HepG2 (cell line): Measurements from ENCODE around the gene CCL1. TPM values are rescaled to one million over a fixed set of nuclear protein-coding genes. Genes with fewer than 3 reads are reported as not detected.

ENCODE experiments used
- ATAC-seq: fragments of 200-7000 bp; cut with Tn5 transposase; 3 replicates; pipeline ENCODE4 v1.9.1; 2020; ENCODE audit warnings: mild to moderate bottlenecking, moderate library complexity
- BruUV-seq: library from RNA; stranded (reverse); fragments of 400-500 nt; replicated peaks from 2 replicates; lab custom pipeline; 2021; lab: Mats Ljungman, UMichigan
- CTCF ChIA-PET: fragments of 300-600 bp; formaldehyde crosslinking; extraction: SDS; loops from one replicate; lab custom pipeline; 2021; ENCODE audit warnings: low total read pairs, inconsistent platforms, low intra/inter-chr PET ratio; lab: Yijun Ruan, JAX
- POLR2A ChIA-PET: fragments of 350-600 bp; sonication (Branson Sonifier 250); formaldehyde crosslinking; loops from one replicate; lab custom pipeline; 2020; ENCODE audit warnings: antibody characterized with exemption, inconsistent platforms; lab: Yijun Ruan, JAX
- DNase-seq: peaks from one replicate; pipeline ENCODE4 v3.0.0-alpha.2; 2015; ENCODE audit warnings: low spot score
- FAIRE-seq: peaks from 3 replicates; lab custom pipeline; 2011; peaks lifted over from hg19 to GRCh38; lab: Jason Lieb, UNC
- H2AFZ ChIP-seq: one replicate; pipeline ENCODE4 v1.6.1; 2011; ENCODE audit warnings: low read length, inconsistent platforms
- H3K27ac ChIP-seq: fragments of 300-600 bp; 3 replicates; pipeline ENCODE4 v1.8.0; 2011; ENCODE audit warnings: mixed run types, mild to moderate bottlenecking, mixed read lengths, low read length, inconsistent platforms; ENCODE audit not compliant: insufficient read depth; ENCODE audit errors: extremely low read length
- H3K27me3 ChIP-seq, 2 experiments: fragments of 200-600 bp in 1 of 2; 2 replicates in 1 of 2; 3 replicates in 1 of 2; pipeline versions ENCODE4 v1.6.0 to v1.8.0; 2011; ENCODE audit warnings: low read length in 2 of 2, mild to moderate bottlenecking in 2 of 2, moderate library complexity in 2 of 2, inconsistent platforms in 1 of 2; ENCODE audit not compliant: insufficient read depth in 2 of 2, control insufficient read depth in 1 of 2
- H3K36me3 ChIP-seq, 2 experiments: fragments of 200-600 bp in 1 of 2; replicated peaks in 1 of 2; 2 replicates in 1 of 2; 3 replicates in 1 of 2; pipeline versions ENCODE4 v1.5.1 to v1.8.0; 2011; ENCODE audit warnings: low read length in 2 of 2, inconsistent platforms in 1 of 2; ENCODE audit not compliant: insufficient read depth in 2 of 2, control insufficient read depth in 1 of 2
- H3K4me1 ChIP-seq: 2 replicates; pipeline ENCODE4 v1.5.1; 2012; ENCODE audit warnings: low read length, inconsistent platforms; ENCODE audit not compliant: insufficient read depth
- H3K4me2 ChIP-seq: 2 replicates; pipeline ENCODE4 v1.6.0; 2011; ENCODE audit warnings: low read depth, low read length, inconsistent platforms
- H3K4me3 ChIP-seq, 3 experiments: fragments of 200-600 bp in 1 of 3; sonication (generic), shearing (Covaris generic) in 1 of 3; replicated peaks in 1 of 3; 2 replicates each; pipeline ENCODE4 v1.5.1; 2011 to 2016; ENCODE audit warnings: low read length in 3 of 3, inconsistent platforms in 2 of 3, low read depth in 2 of 3, mild to moderate bottlenecking in 2 of 3, control low read depth in 1 of 3, mixed read lengths in 1 of 3; ENCODE audit not compliant: insufficient read depth in 1 of 3
- H3K79me2 ChIP-seq: one replicate; pipeline ENCODE4 v1.6.1; 2011; ENCODE audit warnings: low read length, inconsistent platforms; ENCODE audit not compliant: insufficient read depth
- H3K9ac ChIP-seq: 2 replicates; pipeline ENCODE4 v1.6.0; 2011; ENCODE audit warnings: mild to moderate bottlenecking, low read depth, low read length, inconsistent platforms; ENCODE audit not compliant: insufficient read depth
- H3K9me3 ChIP-seq: 2 replicates; pipeline ENCODE4 v1.5.1; 2012; ENCODE audit warnings: mild to moderate bottlenecking, low read length
- H4K20me1 ChIP-seq: 2 replicates; pipeline ENCODE4 v1.6.0; 2011; ENCODE audit warnings: inconsistent platforms, mild to moderate bottlenecking, low read length, moderate library complexity; ENCODE audit not compliant: insufficient read depth
- ARNT2 ChIP-seq: sonication (generic); formaldehyde crosslinking; IDR thresholded peaks from 2 replicates; pipeline ENCODE4 v1.8.0; 2022; ENCODE audit warnings: mild to moderate bottlenecking, low read depth, missing genetic modification reagents, moderate library complexity
- CCDC6 ChIP-seq: sonication (generic); formaldehyde crosslinking; IDR thresholded peaks from 2 replicates; pipeline ENCODE4 v1.8.1; 2022; ENCODE audit warnings: mild to moderate bottlenecking, missing genetic modification reagents, moderate library complexity
- DR1 ChIP-seq: sonication (generic); formaldehyde crosslinking; IDR thresholded peaks from 2 replicates; pipeline ENCODE4 v1.8.0; 2021; ENCODE audit warnings: mild to moderate bottlenecking, missing genetic modification reagents, inconsistent platforms
- HDAC2 ChIP-seq: sonication (generic); formaldehyde crosslinking; IDR thresholded peaks from 2 replicates; pipeline ENCODE4 v1.4.0; 2020; ENCODE audit warnings: missing genetic modification reagents
- HNRNPK ChIP-seq: fragments of 200-400 bp; formaldehyde crosslinking; IDR thresholded peaks from 2 replicates; pipeline ENCODE4 v1.6.1; 2018; ENCODE audit warnings: low read length, low read depth, moderate library complexity, mild to moderate bottlenecking; ENCODE audit not compliant: poor library complexity, severe bottlenecking
- KLF15 ChIP-seq: sonication (generic); formaldehyde crosslinking; IDR thresholded peaks from 2 replicates; pipeline ENCODE4 v1.8.1; 2023; ENCODE audit warnings: borderline replicate concordance, mild to moderate bottlenecking, inconsistent platforms, missing genetic modification reagents, mixed read lengths
- KLF16 ChIP-seq, 2 experiments: sonication (generic) in 1 of 2; formaldehyde crosslinking in 1 of 2; IDR thresholded peaks; 2 replicates each; pipeline versions ENCODE4 v1.6.1 to v1.8.0; 2016 to 2023; ENCODE audit warnings: missing genetic modification reagents in 2 of 2, missing compliant biosample characterization in 1 of 2
- POLR2AphosphoS2 ChIP-seq: IDR thresholded peaks from 2 replicates; pipeline ENCODE4 v1.6.1; 2011; ENCODE audit warnings: low read depth, low read length, improper control_type of control experiment
- PRDM4 ChIP-seq: sonication (generic); formaldehyde crosslinking; IDR thresholded peaks from 2 replicates; pipeline ENCODE4 v1.9.0; 2021; ENCODE audit warnings: missing genetic modification reagents, borderline replicate concordance
- RBM22 ChIP-seq: fragments of 200-400 bp; formaldehyde crosslinking; optimal IDR thresholded peaks from 2 replicates; pipeline ENCODE3; 2017; ENCODE audit warnings: mild to moderate bottlenecking, low read length, moderate library complexity
- RFX5 ChIP-seq: IDR thresholded peaks from 2 replicates; pipeline ENCODE4 v1.6.1; 2011; ENCODE audit warnings: low read depth, low read length, improper control_type of control experiment
- SMARCC2 ChIP-seq: fragments of 450-650 bp; IDR thresholded peaks from 2 replicates; pipeline ENCODE4 v1.6.1; 2017; ENCODE audit warnings: antibody characterized with exemption, mild to moderate bottlenecking
- TEAD3 ChIP-seq: optimal IDR thresholded peaks from 2 replicates; pipeline ENCODE3; 2016; ENCODE audit warnings: borderline replicate concordance
- ZBTB38 ChIP-seq: sonication (generic); formaldehyde crosslinking; IDR thresholded peaks from 2 replicates; pipeline ENCODE4 v1.5.1; 2020; ENCODE audit warnings: mild to moderate bottlenecking, missing genetic modification reagents
- ZNF510 ChIP-seq: sonication (generic); formaldehyde crosslinking; IDR thresholded peaks from 2 replicates; pipeline ENCODE4 v1.4.0; 2020; ENCODE audit warnings: low read depth, mild to moderate bottlenecking, missing genetic modification reagents
- ZNF713 ChIP-seq: sonication (generic); formaldehyde crosslinking; IDR thresholded peaks from 2 replicates; pipeline ENCODE4 v1.4.0; 2020; ENCODE audit warnings: mild to moderate bottlenecking, missing genetic modification reagents
- ZNF720 ChIP-seq: sonication (generic); formaldehyde crosslinking; IDR thresholded peaks from 2 replicates; pipeline ENCODE4 v1.4.0; 2020; ENCODE audit warnings: missing genetic modification reagents
- ZNF891 ChIP-seq: sonication (generic); formaldehyde crosslinking; IDR thresholded peaks from 2 replicates; pipeline ENCODE4 v1.5.0; 2020; ENCODE audit warnings: mild to moderate bottlenecking, missing genetic modification reagents
- WGBS: methylation state at CpG from one replicate; pipeline ENCODE4 v1.1.6; 2017; ENCODE audit warnings: low lambda C conversion rate; 5-methylcytosine and 5-hydroxymethylcytosine counted together
- in situ Hi-C: cut with HindIII; loops from 2 replicates; pipeline ENCODE4 v1.10.0; 2017; ENCODE audit warnings: low pct_unique_long_range_greater_than_20kb; ENCODE audit not compliant: extremely low pct_ligation_motif_present
- intact Hi-C: fragments of 100-400 bp; cut with micrococcal nuclease; formaldehyde crosslinking; loops from one replicate; pipeline ENCODE4 v1.10.0; 2022; ENCODE audit not compliant: unreplicated experiment
- polyA plus RNA-seq, 8 experiments: library from polyadenylated mRNA; depleted of rRNA in 3 of 8; stranded (reverse) in 7 of 8; unstranded in 1 of 8; fragments of >200 nt; fragmentation: Illumina TruSeq in 4 of 8; extraction: Trizol in 4 of 8; gene quantifications; 2 replicates each; pipeline versions ENCODE4 v1.2.1 to v1.2.3, GENCODE V29; 2011 to 2016; ENCODE audit warnings: low read depth in 4 of 8, missing spikeins in 1 of 8, mixed read lengths in 1 of 8; ENCODE audit not compliant: insufficient read depth in 1 of 8
- total RNA-seq, 5 experiments: library from RNA; depleted of rRNA; stranded (reverse); fragments of >200 nt; fragmentation: Illumina TruSeq; extraction: Trizol; gene quantifications; 2 replicates each; pipeline ENCODE4 v1.2.3, GENCODE V29; 2016; ENCODE audit warnings: low read depth in 1 of 5

CCL1 gene
- total and polyA plus RNA-seq, 2 of the 13 experiments (the other 11 are each of a cell fraction or from before 2014, with no cell fraction given): not detected

DNA sequence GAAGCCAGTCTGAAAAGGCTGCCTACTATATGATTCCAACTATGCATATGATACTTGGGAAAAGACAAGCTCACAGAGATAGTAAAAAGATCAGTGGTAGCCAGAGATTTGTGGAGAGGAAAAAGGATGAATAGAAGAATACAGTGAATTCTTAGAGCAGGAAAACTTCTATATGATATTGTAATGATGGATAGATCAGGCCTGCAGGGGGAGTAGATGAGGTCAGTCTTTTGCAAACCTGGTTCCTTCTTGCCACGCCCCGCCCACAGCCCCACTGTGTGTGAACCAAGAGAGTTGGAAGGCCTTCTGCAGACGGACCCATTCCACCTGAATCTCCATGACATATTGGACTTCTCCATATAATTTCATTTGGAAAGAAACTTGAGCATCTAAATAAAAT is 44.6 kb downstream of the CCL1 start (continued):
- TF ChIP-seq KLF16 (CRISPR knock-in tag; IDR thresholded peaks at IDR 0.05) (no peak), SMARCC2 (no peak), RFX5 (no peak), DR1 (CRISPR knock-in tag) (no peak)
- TF ChIP-seq, all 625 proteins: peak for 0

GRCh38 chr17:34314279-34314678 is 48.8 kb downstream of the CCL1 start:
- H3K27me3 ChIP-seq: no peaks in the 10 kb centered on the region
- no peaks in the 10 kb centered on the region for H3K9me3 ChIP-seq
- no peaks in the 10 kb centered on the region for H3K79me2 ChIP-seq
- no peak for DNase-seq
- in situ Hi-C loops: no loop called here
- no peak overlapping the region for H3K9ac ChIP-seq
- no peak for FAIRE-seq
- 2% methylated on average over 4 of the region's 4 CpGs for WGBS
- ATAC-seq: no peak
- CTCF ChIA-PET: no interaction called here
- H4K20me1 ChIP-seq: no peaks in the 10 kb centered on the region
- H3K36me3 ChIP-seq: no peaks in the 10 kb centered on the region
- intact Hi-C loops: no loop called here
- H3K4me2 ChIP-seq: no peak overlapping the region
- no peak for TF ChIP-seq RBM22
- no peak for TF ChIP-seq ZNF713
- TF ChIP-seq ZNF891: no peak
- no peak for TF ChIP-seq KLF16 (CRISPR knock-in tag; IDR thresholded peaks at IDR 0.05)
- TF ChIP-seq, all 625 proteins: peak for 0
- no peaks in the 10 kb centered on the region for H3K4me1 ChIP-seq
- no peak overlapping the region for H3K27ac ChIP-seq
- H3K4me3 ChIP-seq: no peak overlapping the region
- no peak overlapping the region for H2AFZ ChIP-seq
- no TSS peak for BruUV-seq
- POLR2A ChIA-PET: no interaction called here

GRCh38 chr17:34313164-34313563 is 49.9 kb downstream of the CCL1 start:
- no peaks in the 10 kb centered on the region for H3K79me2 ChIP-seq
- POLR2A ChIA-PET: no interaction called here
- WGBS: 2% methylated on average over 4 of the region's 4 CpGs
- intact Hi-C loops (no loop called here), in situ Hi-C loops (no loop called here)
- H4K20me1 ChIP-seq: no peaks in the 10 kb centered on the region
- no TSS peak for BruUV-seq
- ATAC-seq (no peak), FAIRE-seq (no peak), DNase-seq (no peak)
- no peaks in the 10 kb centered on the region for H3K4me1 ChIP-seq
- no peak overlapping the region for H3K4me2 ChIP-seq
- no peaks in the 10 kb centered on the region for H3K9me3 ChIP-seq
- CTCF ChIA-PET: no interaction called here
- H3K27ac ChIP-seq: no peak overlapping the region
- H3K4me3 ChIP-seq: no peak overlapping the region
- H3K36me3 ChIP-seq: no peaks in the 10 kb centered on the region
- no peak overlapping the region for H3K9ac ChIP-seq
- no peaks in the 10 kb centered on the region for H3K27me3 ChIP-seq
- H2AFZ ChIP-seq: no peak overlapping the region
- TF ChIP-seq PRDM4: no peak
- no peak for TF ChIP-seq ZBTB38 (CRISPR knock-in tag)
- no peak for TF ChIP-seq KLF15 (CRISPR knock-in tag)
- no peak for TF ChIP-seq ZNF720
- TF ChIP-seq HNRNPK: no peak
- TF ChIP-seq ARNT2 (CRISPR knock-in tag): no peak
- no peak for TF ChIP-seq HDAC2 (CRISPR knock-in tag)
- TF ChIP-seq TEAD3: no peak
- TF ChIP-seq ZNF510: no peak
- no peak for TF ChIP-seq POLR2AphosphoS2
- TF ChIP-seq CCDC6 (CRISPR knock-in tag): no peak
